ENCODE measurements around the gene OR2H1. TPM values are rescaled to one million over a fixed set of nuclear protein-coding genes. Genes with fewer than 3 reads are reported as not detected.

The OR2H1 gene
- polyA plus RNA-seq, 1 donor (not counting 4 experiments of a cell fraction or from before 2014, with no cell fraction given) = not detected

GRCh38 chr6:29494131-29494530 is 37.2 kb downstream of the OR2H1 start:
- Histone ChIP-seq H3K9ac (ENCODE audit: control insufficient read depth, extremely low read depth, insufficient read depth, low read length) (no peak overlapping the region), H3K9me1 (ENCODE audit: control insufficient read depth, extremely low read depth, insufficient read depth, low read length) (no peaks in the 10 kb centered on the region), H3K4me1 (ENCODE audit: control insufficient read depth, extremely low read depth, insufficient read depth, low read length) (no peaks in the 10 kb centered on the region), H3K4me2 (ENCODE audit: control insufficient read depth, extremely low read depth, insufficient read depth, low read depth, low read length) (no peak overlapping the region), H3K27ac (ENCODE audit: control insufficient read depth, insufficient read depth, low read length) (no peak overlapping the region), H2AFZ (ENCODE audit: control insufficient read depth, low read length) (no peak overlapping the region), H3K36me3 (ENCODE audit: control insufficient read depth in 2 of 2, extremely low read depth in 1 of 2, insufficient read depth in 2 of 2, low read length in 2 of 2) (no peaks in the 10 kb centered on the region), H3K79me2 (ENCODE audit: control insufficient read depth, insufficient read depth, low read length) (no peaks in the 10 kb centered on the region), H4K20me1 (ENCODE audit: control insufficient read depth, extremely low read depth, insufficient read depth, low read length) (no peaks in the 10 kb centered on the region), H3K9me3 (ENCODE audit: control insufficient read depth, low read depth, low read length) (no peaks in the 10 kb centered on the region), H3K4me3 (ENCODE audit: control insufficient read depth in 2 of 3, extremely low read depth in 1 of 3, insufficient read depth in 2 of 3, low read depth in 1 of 3, low read length in 3 of 3) (no peak overlapping the region), H3K27me3 (ENCODE audit: control insufficient read depth, extremely low read depth, insufficient read depth, low read length) (no peaks in the 10 kb centered on the region)
- dilution Hi-C loops (cut with MboI; ENCODE audit: extremely low pct_ligation_motif_present, low sequenced_read_pairs) = no loop called here
- no peak for FAIRE-seq
- TF ChIP-seq, protein P1, sequence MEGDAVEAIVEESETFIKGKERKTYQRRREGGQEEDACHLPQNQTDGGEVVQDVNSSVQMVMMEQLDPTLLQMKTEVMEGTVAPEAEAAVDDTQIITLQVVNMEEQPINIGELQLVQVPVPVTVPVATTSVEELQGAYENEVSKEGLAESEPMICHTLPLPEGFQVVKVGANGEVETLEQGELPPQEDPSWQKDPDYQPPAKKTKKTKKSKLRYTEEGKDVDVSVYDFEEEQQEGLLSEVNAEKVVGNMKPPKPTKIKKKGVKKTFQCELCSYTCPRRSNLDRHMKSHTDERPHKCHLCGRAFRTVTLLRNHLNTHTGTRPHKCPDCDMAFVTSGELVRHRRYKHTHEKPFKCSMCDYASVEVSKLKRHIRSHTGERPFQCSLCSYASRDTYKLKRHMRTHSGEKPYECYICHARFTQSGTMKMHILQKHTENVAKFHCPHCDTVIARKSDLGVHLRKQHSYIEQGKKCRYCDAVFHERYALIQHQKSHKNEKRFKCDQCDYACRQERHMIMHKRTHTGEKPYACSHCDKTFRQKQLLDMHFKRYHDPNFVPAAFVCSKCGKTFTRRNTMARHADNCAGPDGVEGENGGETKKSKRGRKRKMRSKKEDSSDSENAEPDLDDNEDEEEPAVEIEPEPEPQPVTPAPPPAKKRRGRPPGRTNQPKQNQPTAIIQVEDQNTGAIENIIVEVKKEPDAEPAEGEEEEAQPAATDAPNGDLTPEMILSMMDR (optimal IDR thresholded peaks at IDR 0.05 in 1 of 3, IDR thresholded peaks at IDR 0.05 in 1 of 3, conservative IDR thresholded peaks at IDR 0.05 in 1 of 3; ENCODE audit: extremely low read depth in 1 of 3, insufficient read depth in 2 of 3, low read length in 3 of 3) = no peak
- no peak for TF ChIP-seq EZH2 (IDR thresholded peaks at IDR 0.05; ENCODE audit: low read length)
- no peak for DNase-seq (ENCODE audit: low read depth, low spot score)

GRCh38 chr6:29495571-29495970 is 38.6 kb downstream of the OR2H1 start:
- Histone ChIP-seq H2AFZ (ENCODE audit: control insufficient read depth, low read length) (no peak overlapping the region), H3K9me1 (ENCODE audit: control insufficient read depth, extremely low read depth, insufficient read depth, low read length) (no peaks in the 10 kb centered on the region), H3K79me2 (ENCODE audit: control insufficient read depth, insufficient read depth, low read length) (no peaks in the 10 kb centered on the region), H3K4me1 (ENCODE audit: control insufficient read depth, extremely low read depth, insufficient read depth, low read length) (no peaks in the 10 kb centered on the region), H3K27ac (ENCODE audit: control insufficient read depth, insufficient read depth, low read length) (no peak overlapping the region), H4K20me1 (ENCODE audit: control insufficient read depth, extremely low read depth, insufficient read depth, low read length) (no peaks in the 10 kb centered on the region), H3K36me3 (ENCODE audit: control insufficient read depth in 2 of 2, extremely low read depth in 1 of 2, insufficient read depth in 2 of 2, low read length in 2 of 2) (no peaks in the 10 kb centered on the region), H3K27me3 (ENCODE audit: control insufficient read depth, extremely low read depth, insufficient read depth, low read length) (peaks cover 2% of the 10 kb centered on the region), H3K9ac (ENCODE audit: control insufficient read depth, extremely low read depth, insufficient read depth, low read length) (no peak overlapping the region), H3K4me3 (ENCODE audit: control insufficient read depth in 2 of 3, extremely low read depth in 1 of 3, insufficient read depth in 2 of 3, low read depth in 1 of 3, low read length in 3 of 3) (no peak overlapping the region), H3K9me3 (ENCODE audit: control insufficient read depth, low read depth, low read length) (no peaks in the 10 kb centered on the region), H3K4me2 (ENCODE audit: control insufficient read depth, extremely low read depth, insufficient read depth, low read depth, low read length) (no peak overlapping the region)
- DNase-seq (ENCODE audit: low read depth, low spot score) (no peak), FAIRE-seq (no peak)
- TF ChIP-seq, protein P1 (optimal IDR thresholded peaks at IDR 0.05 in 1 of 3, IDR thresholded peaks at IDR 0.05 in 1 of 3, conservative IDR thresholded peaks at IDR 0.05 in 1 of 3; ENCODE audit: extremely low read depth in 1 of 3, insufficient read depth in 2 of 3, low read length in 3 of 3) = no peak
- no peak for TF ChIP-seq EZH2 (IDR thresholded peaks at IDR 0.05; ENCODE audit: low read length)
- dilution Hi-C loops (cut with MboI; ENCODE audit: extremely low pct_ligation_motif_present, low sequenced_read_pairs) = no loop called here

Data from keratinocyte (primary cell).